MCF 10A (cell line): ENCODE measurements around the gene ITGA2B. TPM values are rescaled to one million over a fixed set of nuclear protein-coding genes. Genes with fewer than 3 reads are reported as not detected.

ENCODE experiments used
- BruUV-seq: library from RNA; stranded (reverse); fragments of 400-500 nt; replicated peaks from 2 replicates; lab custom pipeline; 2021; lab: Mats Ljungman, UMichigan
- CTCF ChIA-PET: fragments of 300-600 bp; sonication (Branson Sonifier 250); formaldehyde crosslinking; extraction: SDS; loops from one replicate; lab custom pipeline; 2021; ENCODE audit warnings: antibody characterized with exemption, inconsistent platforms; lab: Yijun Ruan, JAX
- POLR2A ChIA-PET: fragments of 300-600, 350-650 bp; sonication (Branson Sonifier 250); formaldehyde crosslinking; extraction: SDS; loops from one replicate; lab custom pipeline; 2020; ENCODE audit warnings: antibody characterized with exemption, inconsistent platforms; lab: Yijun Ruan, JAX
- DNase-seq: peaks from one replicate; pipeline ENCODE4 v3.0.0-alpha.2; 2018; ENCODE audit not compliant: unreplicated experiment
- H3K27ac Mint-ChIP-seq: one replicate; pipeline ENCODE4 v1.8.0; 2022; ENCODE audit warnings: mild to moderate bottlenecking, low read depth, mixed read lengths; ENCODE audit not compliant: unreplicated experiment
- H3K27me3 Mint-ChIP-seq: one replicate; pipeline ENCODE4 v1.8.0; 2022; ENCODE audit warnings: mixed read lengths; ENCODE audit not compliant: insufficient read depth, unreplicated experiment
- H3K36me3 Mint-ChIP-seq: one replicate; pipeline ENCODE4 v1.8.0; 2022; ENCODE audit warnings: mild to moderate bottlenecking, moderate library complexity, mixed read lengths; ENCODE audit not compliant: insufficient read depth, unreplicated experiment
- H3K4me1 Mint-ChIP-seq: one replicate; pipeline ENCODE4 v1.8.0; 2022; ENCODE audit warnings: mixed read lengths; ENCODE audit not compliant: insufficient read depth, unreplicated experiment
- H3K4me3 Mint-ChIP-seq: one replicate; pipeline ENCODE4 v1.8.0; 2022; ENCODE audit warnings: mild to moderate bottlenecking, moderate library complexity, mixed read lengths; ENCODE audit not compliant: unreplicated experiment
- H3K9me3 Mint-ChIP-seq: one replicate; pipeline ENCODE4 v1.8.0; 2022; ENCODE audit warnings: mixed read lengths; ENCODE audit not compliant: unreplicated experiment
- CTCF ChIP-seq: fragments of 200-600 bp; IDR thresholded peaks from one replicate; pipeline ENCODE4 v1.8.0; 2022; ENCODE audit warnings: antibody characterized with exemption, mild to moderate bottlenecking; ENCODE audit not compliant: unreplicated experiment
- intact Hi-C: fragments of 100-400 bp; cut with micrococcal nuclease; formaldehyde crosslinking; loops from 2 replicates; pipeline ENCODE4 v1.14.1; 2022
- total RNA-seq: library from RNA; stranded (reverse); gene quantifications from 2 replicates; pipeline ENCODE4 v1.2.3, GENCODE V29; 2022

ITGA2B gene
- total RNA-seq, 1 experiment from 2014 or later = 0.12 TPM

DNA sequence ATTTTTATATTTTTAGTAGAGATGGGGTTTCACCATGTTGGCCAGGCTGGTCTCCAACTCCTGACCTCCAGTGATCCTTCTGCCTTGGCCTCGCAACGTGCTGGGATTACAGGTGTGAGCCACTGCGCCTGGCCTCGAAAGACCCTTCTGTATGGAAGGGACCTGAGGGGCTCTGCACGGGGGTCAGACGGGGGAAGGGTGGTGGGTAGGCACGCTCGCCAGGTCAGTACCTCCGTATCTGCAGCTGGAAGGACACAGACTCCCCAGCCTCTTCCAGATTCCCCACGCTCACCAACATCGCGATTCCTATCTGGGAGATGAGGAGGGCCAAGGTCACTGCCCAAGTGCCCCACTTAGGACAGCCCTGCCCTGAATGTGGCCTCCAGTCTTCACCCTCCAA, 12.7 kb downstream of the ITGA2B start:
- H3K4me1 Mint-ChIP-seq = no peaks in the 10 kb centered on the region
- intact Hi-C loops = no loop called here
- no peak for DNase-seq
- no peaks in the 10 kb centered on the region for H3K27me3 Mint-ChIP-seq
- ChIA-PET CTCF (no interaction called here), POLR2A (no interaction called here)
- H3K4me3 Mint-ChIP-seq = no peak overlapping the region
- no TSS peak for BruUV-seq
- no peaks in the 10 kb centered on the region for H3K36me3 Mint-ChIP-seq
- TF ChIP-seq CTCF = no peak
- no peak overlapping the region for H3K27ac Mint-ChIP-seq
- H3K9me3 Mint-ChIP-seq = no peaks in the 10 kb centered on the region

GRCh38 chr17:44376124-44376523, 13.3 kb downstream of the ITGA2B start:
- CTCF ChIA-PET = interaction anchor here (0.6 kb wide), 1 partner anchor 839 kb away, joined by 3 read pairs; no protein-coding TSS in a partner anchor
- Mint-ChIP-seq H3K9me3 (no peaks in the 10 kb centered on the region), H3K27ac (no peak overlapping the region), H3K27me3 (no peaks in the 10 kb centered on the region), H3K36me3 (no peaks in the 10 kb centered on the region), H3K4me1 (no peaks in the 10 kb centered on the region), H3K4me3 (no peak overlapping the region)
- DNase-seq = peak; percentile 33
- TF ChIP-seq CTCF = peak; percentile 47
- intact Hi-C loops = no loop called here
- POLR2A ChIA-PET = interaction anchor here (0.7 to 0.8 kb wide), 2 partner anchors 10 to 377 kb away, joined by 3 to 4 read pairs; no protein-coding TSS in a partner anchor
- no TSS peak for BruUV-seq

DNA sequence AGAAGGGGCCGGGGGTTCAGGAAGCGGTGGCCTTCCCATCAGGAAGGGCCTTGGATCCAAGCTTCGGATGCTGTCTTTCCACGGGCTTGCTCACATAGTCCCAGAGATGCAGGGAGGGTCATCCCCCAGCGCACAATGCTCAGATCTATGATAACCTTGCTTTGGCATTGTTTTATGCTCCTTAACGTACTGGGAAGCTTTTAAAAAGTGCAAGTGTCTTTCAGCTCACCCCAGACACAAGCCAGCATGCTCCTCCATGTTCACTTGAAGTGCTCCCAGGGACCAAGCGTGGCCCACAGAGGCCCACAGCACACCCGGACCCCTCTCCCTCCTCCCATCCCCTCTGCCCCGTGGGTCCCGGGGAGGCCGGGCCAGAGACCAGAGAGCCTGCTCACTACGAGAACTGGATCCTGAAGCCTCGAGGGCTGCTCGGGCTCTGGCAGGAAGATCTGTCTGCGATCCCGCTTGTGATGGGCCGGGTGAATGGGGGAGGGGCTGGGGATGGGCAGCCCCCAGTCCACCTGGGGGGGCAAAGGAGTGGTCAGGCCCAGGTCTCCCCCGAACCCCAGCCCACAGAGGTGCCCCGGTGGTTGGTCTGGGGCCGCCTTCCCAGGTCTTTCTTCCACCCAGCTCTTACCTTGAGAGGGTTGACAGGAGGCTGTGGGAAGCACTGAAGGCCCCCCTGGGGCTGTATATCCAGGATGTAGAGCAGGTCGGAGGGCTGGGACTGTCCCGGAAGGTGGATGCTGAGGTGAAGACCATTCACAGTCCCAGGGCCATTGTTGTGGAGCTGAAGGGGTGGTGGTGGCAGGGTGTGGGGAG, 14.0 kb downstream of the ITGA2B start:
- no peak overlapping the region for H3K4me3 Mint-ChIP-seq
- BruUV-seq = no TSS peak

More for the DNA sequence above, 14.0 kb downstream of the ITGA2B start:
- H3K27ac Mint-ChIP-seq = no peak overlapping the region
- CTCF ChIA-PET = interaction anchor here (0.6 kb wide), 1 partner anchor 840 kb away, joined by 3 read pairs; no protein-coding TSS in a partner anchor
- no peak for DNase-seq
- no peaks in the 10 kb centered on the region for H3K27me3 Mint-ChIP-seq
- H3K4me1 Mint-ChIP-seq = no peaks in the 10 kb centered on the region
- no peaks in the 10 kb centered on the region for H3K36me3 Mint-ChIP-seq
- TF ChIP-seq CTCF = no peak
- intact Hi-C loops = no loop called here
- H3K9me3 Mint-ChIP-seq = no peaks in the 10 kb centered on the region
- POLR2A ChIA-PET = interaction anchor here (0.7 to 0.8 kb wide), 2 partner anchors 10 to 376 kb away, joined by 3 to 4 read pairs; no protein-coding TSS in a partner anchor
